ENCODE data around the gene STARD3NL.
"Not testable (repeated sequence)": the region's sequence is repeated elsewhere in the genome, so short reads cannot be mapped to it uniquely, and the experiment has no call there.

Gene STARD3NL

DNA sequence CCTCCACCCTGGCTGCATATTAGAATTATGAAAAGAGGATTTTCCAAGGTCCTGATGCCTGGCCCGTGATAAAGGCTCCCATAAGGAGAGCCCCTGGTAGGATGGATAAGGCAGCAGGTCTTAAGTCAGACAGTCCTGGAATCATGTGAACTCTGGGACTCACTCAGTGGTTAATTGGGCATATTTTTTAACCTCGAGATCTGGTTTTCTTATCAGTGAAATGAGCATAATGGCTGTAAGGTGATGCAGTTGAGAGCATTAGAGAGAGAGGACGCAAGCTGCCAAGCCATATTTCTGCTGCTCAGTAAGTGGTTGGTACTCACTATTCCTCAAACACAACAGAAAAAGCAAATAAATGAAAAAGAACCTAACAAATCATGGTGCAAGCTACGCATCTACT, 57.6 kb downstream of the STARD3NL start:
- peaks cover 16% of the 10 kb centered on the region for H3F3A ChIP-seq (ENCODE audit: low read depth)
- H3K27me3 ChIP-seq (ENCODE audit: insufficient read depth, low read length, poor library complexity, severe bottlenecking): no peaks in the 10 kb centered on the region
- H3K4me3 ChIP-seq (ENCODE audit: low read length, poor library complexity, severe bottlenecking): no peak overlapping the region
- no peaks in the 10 kb centered on the region for H3K9me2 ChIP-seq (replicated peaks; ENCODE audit: low read depth, low read length)
- H3K9ac ChIP-seq (ENCODE audit: low read depth, low read length, poor library complexity, severe bottlenecking): no peak overlapping the region
- H3K79me2 ChIP-seq (ENCODE audit: insufficient read depth, low read length): peaks cover 11% of the 10 kb centered on the region
- H3K9me3 ChIP-seq (ENCODE audit: insufficient read depth, low read depth, low read length): no peaks in the 10 kb centered on the region
- TF ChIP-seq CTCF (conservative IDR thresholded peaks at IDR 0.05; ENCODE audit: low read length): no peak
- TF ChIP-seq EZH2phosphoT487 (IDR thresholded peaks at IDR 0.05; ENCODE audit: borderline replicate concordance): no peak
- peaks cover 4% of the 10 kb centered on the region; the same call in 1 of the 2 replicates for H3K36me3 ChIP-seq (ENCODE audit: insufficient read depth, low read length)
- H3K4me1 ChIP-seq (ENCODE audit: insufficient read depth, low read length, poor library complexity, severe bottlenecking): peaks cover 74% of the 10 kb centered on the region
- H4K20me1 ChIP-seq (ENCODE audit: insufficient read depth, low read length, poor library complexity, severe bottlenecking): no peaks in the 10 kb centered on the region
- H2AFZ ChIP-seq (ENCODE audit: low read length): no peak overlapping the region
- peak overlapping the region; percentile 15 for H3K4me2 ChIP-seq (ENCODE audit: low read depth, low read length, poor library complexity, severe bottlenecking)

DNA sequence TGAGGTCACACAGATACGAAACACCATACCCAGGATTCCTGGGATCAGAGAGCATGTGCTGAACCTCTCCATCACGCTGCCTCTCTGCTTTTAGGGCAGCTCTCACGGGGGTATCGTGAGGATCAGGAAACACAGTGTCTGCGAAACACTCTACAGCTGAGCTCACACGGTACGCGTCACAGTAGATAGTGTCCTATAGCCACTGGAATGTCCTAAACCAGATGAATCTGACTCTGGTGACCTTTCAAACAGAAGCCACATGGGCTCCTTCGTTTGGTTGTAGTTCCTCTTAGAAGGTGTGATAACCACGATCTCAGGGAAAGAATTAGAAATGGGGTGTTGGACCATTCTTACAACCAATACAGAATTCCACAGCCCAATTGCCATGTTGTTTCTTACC, 61.1 kb downstream of the STARD3NL start:
- H3K4me3 ChIP-seq (ENCODE audit: low read length, poor library complexity, severe bottlenecking); H3K27me3 ChIP-seq (ENCODE audit: insufficient read depth, low read length, poor library complexity, severe bottlenecking); H3K4me2 ChIP-seq (ENCODE audit: low read depth, low read length, poor library complexity, severe bottlenecking); H3K9me3 ChIP-seq (ENCODE audit: insufficient read depth, low read depth, low read length); H3K9me2 ChIP-seq (replicated peaks; ENCODE audit: low read depth, low read length); H4K20me1 ChIP-seq (ENCODE audit: insufficient read depth, low read length, poor library complexity, severe bottlenecking); H3F3A ChIP-seq (ENCODE audit: low read depth); H2AFZ ChIP-seq (ENCODE audit: low read length); H3K36me3 ChIP-seq (ENCODE audit: insufficient read depth, low read length); H3K9ac ChIP-seq (ENCODE audit: low read depth, low read length, poor library complexity, severe bottlenecking): not testable (repeated sequence)
- peaks cover 15% of the 10 kb centered on the region for H3K79me2 ChIP-seq (ENCODE audit: insufficient read depth, low read length)
- H3K4me1 ChIP-seq (ENCODE audit: insufficient read depth, low read length, poor library complexity, severe bottlenecking): peaks cover 48% of the 10 kb centered on the region

GRCh38 chr7:38241071-38241470, 63.0 kb downstream of the STARD3NL start:
- peaks cover 37% of the 10 kb centered on the region for H3K4me1 ChIP-seq (ENCODE audit: insufficient read depth, low read length, poor library complexity, severe bottlenecking)

More at GRCh38 chr7:38241071-38241470, 63.0 kb downstream of the STARD3NL start:
- Histone ChIP-seq H4K20me1 (ENCODE audit: insufficient read depth, low read length, poor library complexity, severe bottlenecking) (no peaks in the 10 kb centered on the region), H3K4me3 (ENCODE audit: low read length, poor library complexity, severe bottlenecking) (no peak overlapping the region), H3K9me2 (replicated peaks; ENCODE audit: low read depth, low read length) (no peaks in the 10 kb centered on the region), H3K36me3 (ENCODE audit: insufficient read depth, low read length) (peaks cover 10% of the 10 kb centered on the region; the same call in 1 of the 2 replicates), H3K79me2 (ENCODE audit: insufficient read depth, low read length) (peaks cover 35% of the 10 kb centered on the region), H2AFZ (ENCODE audit: low read length) (no peak overlapping the region), H3F3A (ENCODE audit: low read depth) (no peaks in the 10 kb centered on the region), H3K4me2 (ENCODE audit: low read depth, low read length, poor library complexity, severe bottlenecking) (no peak overlapping the region), H3K9ac (ENCODE audit: low read depth, low read length, poor library complexity, severe bottlenecking) (no peak overlapping the region), H3K9me3 (ENCODE audit: insufficient read depth, low read depth, low read length) (no peaks in the 10 kb centered on the region), H3K27me3 (ENCODE audit: insufficient read depth, low read length, poor library complexity, severe bottlenecking) (no peaks in the 10 kb centered on the region)
- TF ChIP-seq CTCF (conservative IDR thresholded peaks at IDR 0.05; ENCODE audit: low read length) (no peak), EZH2phosphoT487 (IDR thresholded peaks at IDR 0.05; ENCODE audit: borderline replicate concordance) (no peak)
